ENCODE results near the gene COG2. TPM values are rescaled to one million over a fixed set of nuclear protein-coding genes. Genes with fewer than 3 reads are reported as not detected.

Gene COG2
- total and polyA plus RNA-seq, 2 of the 13 experiments (the other 11 are each of a cell fraction or from before 2014, with no cell fraction given): 16.8 to 36.3 TPM

DNA sequence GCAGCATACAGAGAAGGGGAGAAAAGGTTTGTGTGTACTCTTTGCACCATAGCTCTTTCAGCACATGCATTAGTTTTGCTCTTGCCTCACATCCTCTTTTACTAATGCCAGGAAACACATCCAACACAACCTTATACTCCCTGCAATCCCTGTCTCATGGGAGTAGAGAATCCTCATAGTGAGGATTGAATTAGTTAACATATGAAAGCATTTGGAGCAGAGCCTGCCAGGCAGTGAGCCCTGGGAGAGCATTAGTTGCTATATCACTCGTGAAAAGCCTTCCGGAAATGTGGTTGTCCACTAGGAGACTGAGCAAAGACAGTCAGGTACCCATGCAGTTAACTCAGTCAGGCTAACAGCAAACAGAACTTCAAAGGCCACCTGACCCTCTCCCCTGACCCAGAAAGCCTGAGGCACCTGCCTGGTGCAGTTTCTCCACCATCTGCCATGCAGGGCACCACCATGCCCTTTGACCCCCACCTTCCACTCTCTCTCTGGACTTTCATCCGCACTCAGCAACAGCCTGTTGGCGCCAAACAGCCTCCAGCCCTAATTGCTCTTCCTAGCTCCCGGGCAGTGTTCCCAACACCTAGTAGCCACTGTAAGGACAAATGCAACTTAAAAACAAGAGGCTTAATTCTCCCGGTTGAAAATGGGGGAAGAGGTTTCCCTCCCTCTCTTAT lies 86.6 kb downstream of the COG2 start (continued):
- no peak for TF ChIP-seq SMYD3 (CRISPR knock-in tag; IDR thresholded peaks at IDR 0.05)
- TF ChIP-seq SP2 (CRISPR knock-in tag; IDR thresholded peaks at IDR 0.05): no peak; the same call in 1 of the 2 replicates
- TF ChIP-seq THAP11 (CRISPR knock-in tag; IDR thresholded peaks at IDR 0.05): peak; percentile 66; the same call in 1 of the 2 replicates
- no peak for TF ChIP-seq NBN (conservative IDR thresholded peaks at IDR 0.05)
- no peak for TF ChIP-seq ATAD3A (CRISPR knock-in tag; IDR thresholded peaks at IDR 0.05)
- no peak for TF ChIP-seq NFYB (CRISPR knock-in tag; IDR thresholded peaks at IDR 0.05)
- no peak for TF ChIP-seq SIN3B (IDR thresholded peaks at IDR 0.05; ENCODE audit: low read length)
- TF ChIP-seq, protein P1, sequence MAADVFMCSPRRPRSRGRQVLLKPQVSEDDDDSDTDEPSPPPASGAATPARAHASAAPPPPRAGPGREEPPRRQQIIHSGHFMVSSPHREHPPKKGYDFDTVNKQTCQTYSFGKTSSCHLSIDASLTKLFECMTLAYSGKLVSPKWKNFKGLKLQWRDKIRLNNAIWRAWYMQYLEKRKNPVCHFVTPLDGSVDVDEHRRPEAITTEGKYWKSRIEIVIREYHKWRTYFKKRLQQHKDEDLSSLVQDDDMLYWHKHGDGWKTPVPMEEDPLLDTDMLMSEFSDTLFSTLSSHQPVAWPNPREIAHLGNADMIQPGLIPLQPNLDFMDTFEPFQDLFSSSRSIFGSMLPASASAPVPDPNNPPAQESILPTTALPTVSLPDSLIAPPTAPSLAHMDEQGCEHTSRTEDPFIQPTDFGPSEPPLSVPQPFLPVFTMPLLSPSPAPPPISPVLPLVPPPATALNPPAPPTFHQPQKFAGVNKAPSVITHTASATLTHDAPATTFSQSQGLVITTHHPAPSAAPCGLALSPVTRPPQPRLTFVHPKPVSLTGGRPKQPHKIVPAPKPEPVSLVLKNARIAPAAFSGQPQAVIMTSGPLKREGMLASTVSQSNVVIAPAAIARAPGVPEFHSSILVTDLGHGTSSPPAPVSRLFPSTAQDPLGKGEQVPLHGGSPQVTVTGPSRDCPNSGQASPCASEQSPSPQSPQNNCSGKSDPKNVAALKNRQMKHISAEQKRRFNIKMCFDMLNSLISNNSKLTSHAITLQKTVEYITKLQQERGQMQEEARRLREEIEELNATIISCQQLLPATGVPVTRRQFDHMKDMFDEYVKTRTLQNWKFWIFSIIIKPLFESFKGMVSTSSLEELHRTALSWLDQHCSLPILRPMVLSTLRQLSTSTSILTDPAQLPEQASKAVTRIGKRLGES (CRISPR knock-in tag; IDR thresholded peaks at IDR 0.05; ENCODE audit: borderline replicate concordance): peak; percentile 20; the same call in 1 of the 2 replicates
- TF ChIP-seq ELF1 (CRISPR knock-in tag; IDR thresholded peaks at IDR 0.05): peak; percentile 52; the same call in 1 of the 2 replicates
- TF ChIP-seq TAF1 (CRISPR knock-in tag; IDR thresholded peaks at IDR 0.05): no peak; the same call in 1 of the 2 replicates
- TF ChIP-seq FOXK1 (CRISPR knock-in tag; IDR thresholded peaks at IDR 0.05; ENCODE audit: borderline replicate concordance, low read depth): peak; percentile 89; the same call in 1 of the 2 replicates
- TF ChIP-seq ZBTB7B (CRISPR knock-in tag; IDR thresholded peaks at IDR 0.05): peak; percentile 90; the same call in 1 of the 2 replicates
- no peak for TF ChIP-seq ZNF34 (CRISPR knock-in tag; IDR thresholded peaks at IDR 0.05; ENCODE audit: borderline replicate concordance)
- TF ChIP-seq GABPA (IDR thresholded peaks at IDR 0.05; ENCODE audit: low read depth, low read length): no peak
- TF ChIP-seq GABPA (CRISPR knock-in tag; IDR thresholded peaks at IDR 0.05; ENCODE audit: low read depth): peak; percentile 69
- no peak for TF ChIP-seq CCDC6 (CRISPR knock-in tag; IDR thresholded peaks at IDR 0.05)
- peak; percentile 94 for TF ChIP-seq HOXA3 (CRISPR knock-in tag; IDR thresholded peaks at IDR 0.05)
- peak; percentile 100 for TF ChIP-seq NR2F1 (CRISPR knock-in tag; IDR thresholded peaks at IDR 0.05)
- TF ChIP-seq, protein P2, sequence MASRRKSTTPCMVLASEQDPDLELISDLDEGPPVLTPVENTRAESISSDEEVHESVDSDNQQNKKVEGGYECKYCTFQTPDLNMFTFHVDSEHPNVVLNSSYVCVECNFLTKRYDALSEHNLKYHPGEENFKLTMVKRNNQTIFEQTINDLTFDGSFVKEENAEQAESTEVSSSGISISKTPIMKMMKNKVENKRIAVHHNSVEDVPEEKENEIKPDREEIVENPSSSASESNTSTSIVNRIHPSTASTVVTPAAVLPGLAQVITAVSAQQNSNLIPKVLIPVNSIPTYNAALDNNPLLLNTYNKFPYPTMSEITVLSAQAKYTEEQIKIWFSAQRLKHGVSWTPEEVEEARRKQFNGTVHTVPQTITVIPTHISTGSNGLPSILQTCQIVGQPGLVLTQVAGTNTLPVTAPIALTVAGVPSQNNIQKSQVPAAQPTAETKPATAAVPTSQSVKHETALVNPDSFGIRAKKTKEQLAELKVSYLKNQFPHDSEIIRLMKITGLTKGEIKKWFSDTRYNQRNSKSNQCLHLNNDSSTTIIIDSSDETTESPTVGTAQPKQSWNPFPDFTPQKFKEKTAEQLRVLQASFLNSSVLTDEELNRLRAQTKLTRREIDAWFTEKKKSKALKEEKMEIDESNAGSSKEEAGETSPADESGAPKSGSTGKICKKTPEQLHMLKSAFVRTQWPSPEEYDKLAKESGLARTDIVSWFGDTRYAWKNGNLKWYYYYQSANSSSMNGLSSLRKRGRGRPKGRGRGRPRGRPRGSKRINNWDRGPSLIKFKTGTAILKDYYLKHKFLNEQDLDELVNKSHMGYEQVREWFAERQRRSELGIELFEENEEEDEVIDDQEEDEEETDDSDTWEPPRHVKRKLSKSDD (CRISPR knock-in tag; IDR thresholded peaks at IDR 0.05; ENCODE audit: low read depth): peak; percentile 89; the same call in 1 of the 2 replicates
- TF ChIP-seq, protein P3, sequence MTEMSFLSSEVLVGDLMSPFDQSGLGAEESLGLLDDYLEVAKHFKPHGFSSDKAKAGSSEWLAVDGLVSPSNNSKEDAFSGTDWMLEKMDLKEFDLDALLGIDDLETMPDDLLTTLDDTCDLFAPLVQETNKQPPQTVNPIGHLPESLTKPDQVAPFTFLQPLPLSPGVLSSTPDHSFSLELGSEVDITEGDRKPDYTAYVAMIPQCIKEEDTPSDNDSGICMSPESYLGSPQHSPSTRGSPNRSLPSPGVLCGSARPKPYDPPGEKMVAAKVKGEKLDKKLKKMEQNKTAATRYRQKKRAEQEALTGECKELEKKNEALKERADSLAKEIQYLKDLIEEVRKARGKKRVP (CRISPR knock-in tag; IDR thresholded peaks at IDR 0.05): peak in 1 of 2 experiments; percentile 61; a peak in 2 of 4 replicates
- TF ChIP-seq SP4 (CRISPR knock-in tag; IDR thresholded peaks at IDR 0.05): no peak
- TF ChIP-seq, protein P4, sequence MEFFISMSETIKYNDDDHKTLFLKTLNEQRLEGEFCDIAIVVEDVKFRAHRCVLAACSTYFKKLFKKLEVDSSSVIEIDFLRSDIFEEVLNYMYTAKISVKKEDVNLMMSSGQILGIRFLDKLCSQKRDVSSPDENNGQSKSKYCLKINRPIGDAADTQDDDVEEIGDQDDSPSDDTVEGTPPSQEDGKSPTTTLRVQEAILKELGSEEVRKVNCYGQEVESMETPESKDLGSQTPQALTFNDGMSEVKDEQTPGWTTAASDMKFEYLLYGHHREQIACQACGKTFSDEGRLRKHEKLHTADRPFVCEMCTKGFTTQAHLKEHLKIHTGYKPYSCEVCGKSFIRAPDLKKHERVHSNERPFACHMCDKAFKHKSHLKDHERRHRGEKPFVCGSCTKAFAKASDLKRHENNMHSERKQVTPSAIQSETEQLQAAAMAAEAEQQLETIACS (CRISPR knock-in tag; IDR thresholded peaks at IDR 0.05): no peak
- no peak for TF ChIP-seq ZNF382 (CRISPR knock-in tag; IDR thresholded peaks at IDR 0.05; ENCODE audit: borderline replicate concordance)
- TF ChIP-seq ZFP36 (IDR thresholded peaks at IDR 0.05; ENCODE audit: borderline replicate concordance, low read depth, low read length, partially characterized antibody): no peak
